H1 (cell line): ENCODE measurements around the gene FABP7.

ENCODE experiments used
- ASH2L ChIP-seq: fragments of 200-600, 300-600 bp; sonication (generic); IDR thresholded peaks from one replicate; pipeline ENCODE4 v1.7.1; 2017; ENCODE audit warnings: low read length
- EP300 ChIP-seq, 2 experiments: IDR thresholded peaks; 1 replicate in 1 of 2; 2 replicates in 1 of 2; pipeline ENCODE4 v1.6.1; 2011 to 2012; ENCODE audit warnings: low read depth in 2 of 2, low read length in 2 of 2, mild to moderate bottlenecking in 2 of 2, borderline replicate concordance in 1 of 2, inconsistent platforms in 1 of 2, moderate library complexity in 1 of 2
- EZH2 ChIP-seq: fragments of 200-600 bp; sonication (generic); IDR thresholded peaks from 2 replicates; pipeline ENCODE4 v1.7.1; 2012; ENCODE audit warnings: low read depth, mild to moderate bottlenecking, moderate library complexity, low read length, inconsistent platforms; ENCODE audit not compliant: severe bottlenecking
- POLR2A ChIP-seq, 2 experiments: IDR thresholded peaks; 1 replicate in 1 of 2; 2 replicates in 1 of 2; pipeline ENCODE4 v1.6.1; 2011; ENCODE audit warnings: low read depth in 2 of 2, low read length in 2 of 2, mild to moderate bottlenecking in 2 of 2; ENCODE audit errors: control extremely low read depth in 1 of 2
- POU5F1 ChIP-seq: IDR thresholded peaks from 2 replicates; pipeline ENCODE4 v1.6.1; 2011; ENCODE audit warnings: low read depth, mild to moderate bottlenecking, low read length, moderate library complexity
- SIN3A ChIP-seq, 2 experiments: IDR thresholded peaks in 1 of 2; conservative IDR thresholded peaks in 1 of 2; 2 replicates each; pipeline ENCODE4 v1.6.1; 2011 to 2012; ENCODE audit warnings: low read length in 2 of 2, improper control_type of control experiment in 1 of 2, low read depth in 1 of 2, mild to moderate bottlenecking in 1 of 2
- SP1 ChIP-seq: IDR thresholded peaks from 2 replicates; pipeline ENCODE4 v1.6.1; 2011; ENCODE audit warnings: low read depth, low read length
- TF ChIP-seq, protein P1 (sequence below), 3 experiments: IDR thresholded peaks; 1 replicate in 2 of 3; 2 replicates in 1 of 3; pipeline versions ENCODE4 v1.5.1 to v1.6.1; 2011; ENCODE audit warnings: low read length in 3 of 3, mild to moderate bottlenecking in 3 of 3, inconsistent platforms in 2 of 3, low read depth in 1 of 3, moderate library complexity in 1 of 3; ENCODE audit not compliant: insufficient read depth in 1 of 3; ENCODE audit errors: control extremely low read depth in 1 of 3

DNA sequence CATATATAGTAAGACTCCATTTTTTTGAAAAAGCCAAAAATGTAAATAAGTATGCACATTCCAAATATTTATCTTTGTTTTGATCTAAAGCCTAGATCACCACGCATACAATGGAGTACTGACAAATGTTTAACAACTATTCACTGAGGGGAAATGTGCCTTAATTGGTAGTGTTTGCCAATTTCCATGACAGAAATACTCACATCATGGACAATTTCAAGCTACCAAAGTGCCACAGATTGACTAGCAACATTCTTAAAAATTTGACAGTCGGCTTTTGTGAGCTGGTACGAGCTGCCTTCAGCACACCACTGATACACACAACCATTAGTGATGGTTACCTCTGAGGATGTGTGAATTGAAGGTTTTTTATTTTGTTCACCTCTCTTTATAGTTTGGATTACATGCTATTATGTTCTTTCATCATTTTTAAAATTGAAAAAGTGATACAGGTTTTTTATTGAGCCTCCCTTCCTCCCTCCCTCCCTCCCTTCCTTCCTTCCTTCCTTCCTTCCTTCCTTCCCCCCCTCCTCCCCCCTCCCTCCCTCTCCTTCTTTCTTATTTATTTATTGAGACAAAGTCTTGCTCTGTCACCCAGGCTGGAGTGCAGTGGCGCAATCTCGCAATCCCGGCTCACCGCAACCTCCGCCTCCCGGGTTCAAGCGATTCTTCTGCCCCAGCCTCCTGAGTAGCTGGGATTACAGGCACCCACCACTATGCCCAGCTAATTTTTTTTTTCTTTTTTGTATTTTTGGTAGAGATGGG lies 28.8 kb downstream of the FABP7 start:
- TF ChIP-seq EZH2 (no peak), ASH2L (no peak), POU5F1 (no peak), EP300 (IDR thresholded peaks at IDR 0.05; ENCODE audit: borderline replicate concordance in 1 of 2, low read depth in 2 of 2, low read length in 2 of 2) (no peak), POLR2A (IDR thresholded peaks at IDR 0.05; ENCODE audit: control extremely low read depth in 1 of 2, low read depth in 2 of 2, low read length in 2 of 2) (no peak), SIN3A (conservative IDR thresholded peaks at IDR 0.05 in 1 of 2, IDR thresholded peaks at IDR 0.05 in 1 of 2; ENCODE audit: low read depth in 1 of 2, low read length in 2 of 2) (no peak), SP1 (no peak)
- TF ChIP-seq, protein P1, sequence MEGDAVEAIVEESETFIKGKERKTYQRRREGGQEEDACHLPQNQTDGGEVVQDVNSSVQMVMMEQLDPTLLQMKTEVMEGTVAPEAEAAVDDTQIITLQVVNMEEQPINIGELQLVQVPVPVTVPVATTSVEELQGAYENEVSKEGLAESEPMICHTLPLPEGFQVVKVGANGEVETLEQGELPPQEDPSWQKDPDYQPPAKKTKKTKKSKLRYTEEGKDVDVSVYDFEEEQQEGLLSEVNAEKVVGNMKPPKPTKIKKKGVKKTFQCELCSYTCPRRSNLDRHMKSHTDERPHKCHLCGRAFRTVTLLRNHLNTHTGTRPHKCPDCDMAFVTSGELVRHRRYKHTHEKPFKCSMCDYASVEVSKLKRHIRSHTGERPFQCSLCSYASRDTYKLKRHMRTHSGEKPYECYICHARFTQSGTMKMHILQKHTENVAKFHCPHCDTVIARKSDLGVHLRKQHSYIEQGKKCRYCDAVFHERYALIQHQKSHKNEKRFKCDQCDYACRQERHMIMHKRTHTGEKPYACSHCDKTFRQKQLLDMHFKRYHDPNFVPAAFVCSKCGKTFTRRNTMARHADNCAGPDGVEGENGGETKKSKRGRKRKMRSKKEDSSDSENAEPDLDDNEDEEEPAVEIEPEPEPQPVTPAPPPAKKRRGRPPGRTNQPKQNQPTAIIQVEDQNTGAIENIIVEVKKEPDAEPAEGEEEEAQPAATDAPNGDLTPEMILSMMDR (IDR thresholded peaks at IDR 0.05; ENCODE audit: control extremely low read depth in 1 of 3, insufficient read depth in 1 of 3, low read depth in 1 of 3, low read length in 3 of 3) = no peak
